Measurements from ENCODE around the gene PRCP.

PRCP gene

GRCh38 chr11:82845356-82846353, 54.6 kb downstream of the PRCP start:
- TF ChIP-seq SIN3A (IDR thresholded peaks at IDR 0.05; ENCODE audit: borderline replicate concordance, insufficient read depth, low read length): no peak
- TF ChIP-seq REST (IDR thresholded peaks at IDR 0.05; ENCODE audit: insufficient read depth in 1 of 2, low read depth in 2 of 2, low read length in 2 of 2): no peak
- TF ChIP-seq TAF1 (IDR thresholded peaks at IDR 0.05; ENCODE audit: borderline replicate concordance, insufficient read depth, low read length): no peak
- no peak for TF ChIP-seq POLR2AphosphoS5 (IDR thresholded peaks at IDR 0.05; ENCODE audit: low read depth, low read length)
- no peak for TF ChIP-seq FOXP2 (optimal IDR thresholded peaks at IDR 0.05; ENCODE audit: borderline replicate concordance, extremely low read depth, extremely low read length, insufficient read depth)

- no peak for TF ChIP-seq REST (IDR thresholded peaks at IDR 0.05; ENCODE audit: insufficient read depth in 1 of 2, low read depth in 2 of 2, low read length in 2 of 2)
- TF ChIP-seq FOXP2 (optimal IDR thresholded peaks at IDR 0.05; ENCODE audit: borderline replicate concordance, extremely low read depth, extremely low read length, insufficient read depth): no peak
- no peak for TF ChIP-seq SIN3A (IDR thresholded peaks at IDR 0.05; ENCODE audit: borderline replicate concordance, insufficient read depth, low read length)
- no peak for TF ChIP-seq TAF1 (IDR thresholded peaks at IDR 0.05; ENCODE audit: borderline replicate concordance, insufficient read depth, low read length)
- TF ChIP-seq POLR2AphosphoS5 (IDR thresholded peaks at IDR 0.05; ENCODE audit: low read depth, low read length): no peak
These were observed 57.0 kb downstream of the PRCP start for GRCh38 chr11:82843057-82843795.

GRCh38 chr11:82842019-82842418, 58.2 kb downstream of the PRCP start:
- TF ChIP-seq POLR2AphosphoS5 (IDR thresholded peaks at IDR 0.05; ENCODE audit: low read depth, low read length): no peak
- no peak for TF ChIP-seq FOXP2 (optimal IDR thresholded peaks at IDR 0.05; ENCODE audit: borderline replicate concordance, extremely low read depth, extremely low read length, insufficient read depth)

- TF ChIP-seq TAF1 (IDR thresholded peaks at IDR 0.05; ENCODE audit: borderline replicate concordance, insufficient read depth, low read length) (no peak), REST (IDR thresholded peaks at IDR 0.05; ENCODE audit: insufficient read depth in 1 of 2, low read depth in 2 of 2, low read length in 2 of 2) (no peak), FOXP2 (optimal IDR thresholded peaks at IDR 0.05; ENCODE audit: borderline replicate concordance, extremely low read depth, extremely low read length, insufficient read depth) (no peak), POLR2AphosphoS5 (IDR thresholded peaks at IDR 0.05; ENCODE audit: low read depth, low read length) (no peak), SIN3A (IDR thresholded peaks at IDR 0.05; ENCODE audit: borderline replicate concordance, insufficient read depth, low read length) (no peak)
These were observed 62.6 kb downstream of the PRCP start for GRCh38 chr11:82837650-82838049.

GRCh38 chr11:82832983-82833382, 67.2 kb downstream of the PRCP start:
- TF ChIP-seq POLR2AphosphoS5 (IDR thresholded peaks at IDR 0.05; ENCODE audit: low read depth, low read length): no peak
- no peak for TF ChIP-seq FOXP2 (optimal IDR thresholded peaks at IDR 0.05; ENCODE audit: borderline replicate concordance, extremely low read depth, extremely low read length, insufficient read depth)
- TF ChIP-seq SIN3A (IDR thresholded peaks at IDR 0.05; ENCODE audit: borderline replicate concordance, insufficient read depth, low read length): no peak
- TF ChIP-seq TAF1 (IDR thresholded peaks at IDR 0.05; ENCODE audit: borderline replicate concordance, insufficient read depth, low read length): no peak
- TF ChIP-seq REST (IDR thresholded peaks at IDR 0.05; ENCODE audit: insufficient read depth in 1 of 2, low read depth in 2 of 2, low read length in 2 of 2): no peak
